ENCODE measurements around the gene RND1. TPM values are rescaled to one million over a fixed set of nuclear protein-coding genes. Genes with fewer than 3 reads are reported as not detected.

RND1 gene
- total and polyA plus RNA-seq, 2 of the 13 experiments (the other 11 are each of a cell fraction or from before 2014, with no cell fraction given), result 1.8 to 1.9 TPM

GRCh38 chr12:48883305-48884161 is 17.9 kb upstream of the RND1 start (continued):
- TF ChIP-seq GABPB1 (CRISPR knock-in tag; IDR thresholded peaks at IDR 0.05), result no peak
- no peak for TF ChIP-seq ZNF136 (CRISPR knock-in tag; IDR thresholded peaks at IDR 0.05; ENCODE audit: low read depth)
- no peak for TF ChIP-seq KLF12 (CRISPR knock-in tag; IDR thresholded peaks at IDR 0.05; ENCODE audit: borderline replicate concordance)
- TF ChIP-seq, protein P1, sequence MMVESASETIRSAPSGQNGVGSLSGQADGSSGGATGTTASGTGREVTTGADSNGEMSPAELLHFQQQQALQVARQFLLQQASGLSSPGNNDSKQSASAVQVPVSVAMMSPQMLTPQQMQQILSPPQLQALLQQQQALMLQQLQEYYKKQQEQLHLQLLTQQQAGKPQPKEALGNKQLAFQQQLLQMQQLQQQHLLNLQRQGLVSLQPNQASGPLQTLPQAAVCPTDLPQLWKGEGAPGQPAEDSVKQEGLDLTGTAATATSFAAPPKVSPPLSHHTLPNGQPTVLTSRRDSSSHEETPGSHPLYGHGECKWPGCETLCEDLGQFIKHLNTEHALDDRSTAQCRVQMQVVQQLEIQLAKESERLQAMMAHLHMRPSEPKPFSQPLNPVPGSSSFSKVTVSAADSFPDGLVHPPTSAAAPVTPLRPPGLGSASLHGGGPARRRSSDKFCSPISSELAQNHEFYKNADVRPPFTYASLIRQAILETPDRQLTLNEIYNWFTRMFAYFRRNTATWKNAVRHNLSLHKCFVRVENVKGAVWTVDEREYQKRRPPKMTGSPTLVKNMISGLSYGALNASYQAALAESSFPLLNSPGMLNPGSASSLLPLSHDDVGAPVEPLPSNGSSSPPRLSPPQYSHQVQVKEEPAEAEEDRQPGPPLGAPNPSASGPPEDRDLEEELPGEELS (CRISPR knock-in tag; IDR thresholded peaks at IDR 0.05), result peak; percentile 84
- TF ChIP-seq ZNF7 (CRISPR knock-in tag; IDR thresholded peaks at IDR 0.05), result no peak
- no peak for TF ChIP-seq ZBTB49 (CRISPR knock-in tag; IDR thresholded peaks at IDR 0.05; ENCODE audit: borderline replicate concordance)
- TF ChIP-seq TGIF2 (CRISPR knock-in tag; IDR thresholded peaks at IDR 0.05), result no peak
- 0 out of 2 replicates have a peak, but pooled peaks have one; percentile 18 for TF ChIP-seq DPF2 (CRISPR knock-in tag; IDR thresholded peaks at IDR 0.05; ENCODE audit: borderline replicate concordance, low read depth)
- TF ChIP-seq GPBP1L1 (CRISPR knock-in tag; IDR thresholded peaks at IDR 0.05), result no peak
- peak; percentile 75 for TF ChIP-seq ARID5B (CRISPR knock-in tag; IDR thresholded peaks at IDR 0.05)
- no peak for TF ChIP-seq POLR2G (IDR thresholded peaks at IDR 0.05; ENCODE audit: low read depth, low read length)
- 0 out of 2 replicates have a peak, but pooled peaks have one; percentile 36 for TF ChIP-seq CBFB (CRISPR knock-in tag; IDR thresholded peaks at IDR 0.05)
- TF ChIP-seq HES4 (CRISPR knock-in tag; IDR thresholded peaks at IDR 0.05; ENCODE audit: borderline replicate concordance), result no peak
- TF ChIP-seq ZMYM2 (CRISPR knock-in tag; IDR thresholded peaks at IDR 0.05), result no peak
- no peak for TF ChIP-seq NFKBIZ (CRISPR knock-in tag; IDR thresholded peaks at IDR 0.05)
- TF ChIP-seq ZNF180 (CRISPR knock-in tag; IDR thresholded peaks at IDR 0.05; ENCODE audit: borderline replicate concordance, low read depth), result no peak
- TF ChIP-seq, protein P2, sequence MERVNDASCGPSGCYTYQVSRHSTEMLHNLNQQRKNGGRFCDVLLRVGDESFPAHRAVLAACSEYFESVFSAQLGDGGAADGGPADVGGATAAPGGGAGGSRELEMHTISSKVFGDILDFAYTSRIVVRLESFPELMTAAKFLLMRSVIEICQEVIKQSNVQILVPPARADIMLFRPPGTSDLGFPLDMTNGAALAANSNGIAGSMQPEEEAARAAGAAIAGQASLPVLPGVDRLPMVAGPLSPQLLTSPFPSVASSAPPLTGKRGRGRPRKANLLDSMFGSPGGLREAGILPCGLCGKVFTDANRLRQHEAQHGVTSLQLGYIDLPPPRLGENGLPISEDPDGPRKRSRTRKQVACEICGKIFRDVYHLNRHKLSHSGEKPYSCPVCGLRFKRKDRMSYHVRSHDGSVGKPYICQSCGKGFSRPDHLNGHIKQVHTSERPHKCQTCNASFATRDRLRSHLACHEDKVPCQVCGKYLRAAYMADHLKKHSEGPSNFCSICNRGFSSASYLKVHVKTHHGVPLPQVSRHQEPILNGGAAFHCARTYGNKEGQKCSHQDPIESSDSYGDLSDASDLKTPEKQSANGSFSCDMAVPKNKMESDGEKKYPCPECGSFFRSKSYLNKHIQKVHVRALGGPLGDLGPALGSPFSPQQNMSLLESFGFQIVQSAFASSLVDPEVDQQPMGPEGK (CRISPR knock-in tag; IDR thresholded peaks at IDR 0.05), result peak; percentile 61

All from HepG2 (cell line).